Measurements from ENCODE around the gene COG5.

Gene COG5

GRCh38 chr7:107267138-107267537 is 296.6 kb downstream of the COG5 start:
- TF ChIP-seq GATA3 (IDR thresholded peaks at IDR 0.05; ENCODE audit: low read depth, low read length) (no peak), GATA2 (IDR thresholded peaks at IDR 0.05; ENCODE audit: low read depth, low read length) (no peak)

- TF ChIP-seq GATA3 (IDR thresholded peaks at IDR 0.05; ENCODE audit: low read depth, low read length) (no peak), GATA2 (IDR thresholded peaks at IDR 0.05; ENCODE audit: low read depth, low read length) (no peak)
These were observed 299.0 kb downstream of the COG5 start for GRCh38 chr7:107264723-107265122.

GRCh38 chr7:107262857-107263256 is 300.9 kb downstream of the COG5 start:
- TF ChIP-seq GATA3 (IDR thresholded peaks at IDR 0.05; ENCODE audit: low read depth, low read length) (no peak), GATA2 (IDR thresholded peaks at IDR 0.05; ENCODE audit: low read depth, low read length) (no peak)

- no peak for TF ChIP-seq GATA2 (IDR thresholded peaks at IDR 0.05; ENCODE audit: low read depth, low read length)
- no peak for TF ChIP-seq GATA3 (IDR thresholded peaks at IDR 0.05; ENCODE audit: low read depth, low read length)
These were observed 305.0 kb downstream of the COG5 start for GRCh38 chr7:107258737-107259136.

- TF ChIP-seq GATA2 (IDR thresholded peaks at IDR 0.05; ENCODE audit: low read depth, low read length) = no peak
These were observed 308.1 kb downstream of the COG5 start for GRCh38 chr7:107255602-107256001.

- TF ChIP-seq GATA3 (IDR thresholded peaks at IDR 0.05; ENCODE audit: low read depth, low read length) = no peak
- no peak for TF ChIP-seq GATA2 (IDR thresholded peaks at IDR 0.05; ENCODE audit: low read depth, low read length)
These were observed 309.2 kb downstream of the COG5 start for GRCh38 chr7:107254398-107254985.

GRCh38 chr7:107253599-107253998 is 310.1 kb downstream of the COG5 start:
- TF ChIP-seq GATA2 (IDR thresholded peaks at IDR 0.05; ENCODE audit: low read depth, low read length) (no peak), GATA3 (IDR thresholded peaks at IDR 0.05; ENCODE audit: low read depth, low read length) (no peak)

GRCh38 chr7:107251963-107252362 is 311.8 kb downstream of the COG5 start:
- TF ChIP-seq GATA2 (IDR thresholded peaks at IDR 0.05; ENCODE audit: low read depth, low read length) = no peak
- TF ChIP-seq GATA3 (IDR thresholded peaks at IDR 0.05; ENCODE audit: low read depth, low read length) = no peak

GRCh38 chr7:107248551-107249316 is 315.0 kb downstream of the COG5 start:
- TF ChIP-seq GATA2 (IDR thresholded peaks at IDR 0.05; ENCODE audit: low read depth, low read length) = no peak

- TF ChIP-seq GATA3 (IDR thresholded peaks at IDR 0.05; ENCODE audit: low read depth, low read length) (no peak), GATA2 (IDR thresholded peaks at IDR 0.05; ENCODE audit: low read depth, low read length) (no peak)
These were observed 319.1 kb downstream of the COG5 start for GRCh38 chr7:107244613-107245012.

- TF ChIP-seq GATA2 (IDR thresholded peaks at IDR 0.05; ENCODE audit: low read depth, low read length) (no peak), GATA3 (IDR thresholded peaks at IDR 0.05; ENCODE audit: low read depth, low read length) (no peak)
These were observed 321.5 kb downstream of the COG5 start for GRCh38 chr7:107242267-107242666.

GRCh38 chr7:107237451-107237850 is 326.3 kb downstream of the COG5 start:
- TF ChIP-seq GATA3 (IDR thresholded peaks at IDR 0.05; ENCODE audit: low read depth, low read length) (no peak), GATA2 (IDR thresholded peaks at IDR 0.05; ENCODE audit: low read depth, low read length) (no peak)

GRCh38 chr7:107236862-107237261 is 326.9 kb downstream of the COG5 start:
- no peak for TF ChIP-seq GATA3 (IDR thresholded peaks at IDR 0.05; ENCODE audit: low read depth, low read length)
- TF ChIP-seq GATA2 (IDR thresholded peaks at IDR 0.05; ENCODE audit: low read depth, low read length) = no peak

GRCh38 chr7:107234436-107234835 is 329.3 kb downstream of the COG5 start:
- no peak for TF ChIP-seq GATA3 (IDR thresholded peaks at IDR 0.05; ENCODE audit: low read depth, low read length)
- TF ChIP-seq GATA2 (IDR thresholded peaks at IDR 0.05; ENCODE audit: low read depth, low read length) = no peak

- no peak for TF ChIP-seq GATA3 (IDR thresholded peaks at IDR 0.05; ENCODE audit: low read depth, low read length)
- TF ChIP-seq GATA2 (IDR thresholded peaks at IDR 0.05; ENCODE audit: low read depth, low read length) = no peak
These were observed 329.7 kb downstream of the COG5 start for GRCh38 chr7:107233981-107234380.
